H1 (cell line): ENCODE data around the gene ZNF407.

Source experiments
- BACH1 ChIP-seq: IDR thresholded peaks from 2 replicates; pipeline ENCODE4 v1.6.1; 2012; ENCODE audit warnings: low read length, improper control_type of control experiment
- BCL11A ChIP-seq, 2 experiments: IDR thresholded peaks; one replicate each; pipeline ENCODE4 v1.6.1; 2011; ENCODE audit warnings: low read depth in 2 of 2, low read length in 2 of 2, mild to moderate bottlenecking in 2 of 2
- CHD1 ChIP-seq: IDR thresholded peaks from 2 replicates; pipeline ENCODE4 v1.6.1; 2012; ENCODE audit warnings: low read depth, low read length, improper control_type of control experiment
- EP300 ChIP-seq, 2 experiments: IDR thresholded peaks; 1 replicate in 1 of 2; 2 replicates in 1 of 2; pipeline ENCODE4 v1.6.1; 2011 to 2012; ENCODE audit warnings: low read depth in 2 of 2, low read length in 2 of 2, mild to moderate bottlenecking in 2 of 2, borderline replicate concordance in 1 of 2, inconsistent platforms in 1 of 2, moderate library complexity in 1 of 2
- POLR2A ChIP-seq, 2 experiments: IDR thresholded peaks; 1 replicate in 1 of 2; 2 replicates in 1 of 2; pipeline ENCODE4 v1.6.1; 2011; ENCODE audit warnings: low read depth in 2 of 2, low read length in 2 of 2, mild to moderate bottlenecking in 2 of 2; ENCODE audit errors: control extremely low read depth in 1 of 2
- POLR2AphosphoS5 ChIP-seq: IDR thresholded peaks from 2 replicates; pipeline ENCODE4 v1.6.1; 2011; ENCODE audit warnings: low read depth, low read length
- RBBP5 ChIP-seq: IDR thresholded peaks from 2 replicates; pipeline ENCODE4 v1.7.1; 2012; ENCODE audit warnings: low read depth, mild to moderate bottlenecking, inconsistent platforms, low read length, moderate library complexity, borderline replicate concordance
- SP2 ChIP-seq: IDR thresholded peaks from 2 replicates; pipeline ENCODE4 v1.6.1; 2012; ENCODE audit warnings: mild to moderate bottlenecking, low read length, inconsistent platforms
- SRF ChIP-seq: IDR thresholded peaks from 2 replicates; pipeline ENCODE4 v1.6.1; 2011; ENCODE audit warnings: mild to moderate bottlenecking, low read depth, low read length, moderate library complexity
- TF ChIP-seq, protein P1 (sequence below), 3 experiments: IDR thresholded peaks; 1 replicate in 2 of 3; 2 replicates in 1 of 3; pipeline versions ENCODE4 v1.5.1 to v1.6.1; 2011; ENCODE audit warnings: low read length in 3 of 3, mild to moderate bottlenecking in 3 of 3, inconsistent platforms in 2 of 3, low read depth in 1 of 3, moderate library complexity in 1 of 3; ENCODE audit not compliant: insufficient read depth in 1 of 3; ENCODE audit errors: control extremely low read depth in 1 of 3

DNA sequence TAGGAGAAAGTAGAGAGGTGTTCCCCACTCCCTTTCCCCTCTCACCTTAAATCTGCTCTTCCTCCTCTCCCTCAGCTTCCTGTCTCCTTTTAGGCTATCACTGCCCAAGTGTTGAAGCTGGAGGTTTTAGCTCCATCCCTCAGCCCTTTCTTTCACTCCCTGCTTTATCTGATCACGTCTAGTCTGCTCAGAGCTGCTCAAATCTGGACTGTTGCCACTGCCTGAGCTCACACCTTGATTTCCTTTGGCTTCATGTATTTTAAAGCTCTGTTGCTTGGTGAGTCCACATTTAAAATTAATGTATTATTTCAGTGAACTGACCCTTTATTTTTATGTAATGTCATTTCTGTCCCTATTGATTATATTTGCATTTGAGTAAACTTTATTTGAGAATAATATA is 374.7 kb downstream of the ZNF407 start:
- TF ChIP-seq RBBP5 (no peak), BCL11A (IDR thresholded peaks at IDR 0.05; ENCODE audit: low read depth in 2 of 2, low read length in 2 of 2) (no peak), EP300 (IDR thresholded peaks at IDR 0.05; ENCODE audit: borderline replicate concordance in 1 of 2, low read depth in 2 of 2, low read length in 2 of 2) (no peak), SP2 (no peak), BACH1 (no peak), SRF (no peak), POLR2A (IDR thresholded peaks at IDR 0.05; ENCODE audit: control extremely low read depth in 1 of 2, low read depth in 2 of 2, low read length in 2 of 2) (no peak), POLR2AphosphoS5 (no peak), CHD1 (no peak)
- TF ChIP-seq, protein P1, sequence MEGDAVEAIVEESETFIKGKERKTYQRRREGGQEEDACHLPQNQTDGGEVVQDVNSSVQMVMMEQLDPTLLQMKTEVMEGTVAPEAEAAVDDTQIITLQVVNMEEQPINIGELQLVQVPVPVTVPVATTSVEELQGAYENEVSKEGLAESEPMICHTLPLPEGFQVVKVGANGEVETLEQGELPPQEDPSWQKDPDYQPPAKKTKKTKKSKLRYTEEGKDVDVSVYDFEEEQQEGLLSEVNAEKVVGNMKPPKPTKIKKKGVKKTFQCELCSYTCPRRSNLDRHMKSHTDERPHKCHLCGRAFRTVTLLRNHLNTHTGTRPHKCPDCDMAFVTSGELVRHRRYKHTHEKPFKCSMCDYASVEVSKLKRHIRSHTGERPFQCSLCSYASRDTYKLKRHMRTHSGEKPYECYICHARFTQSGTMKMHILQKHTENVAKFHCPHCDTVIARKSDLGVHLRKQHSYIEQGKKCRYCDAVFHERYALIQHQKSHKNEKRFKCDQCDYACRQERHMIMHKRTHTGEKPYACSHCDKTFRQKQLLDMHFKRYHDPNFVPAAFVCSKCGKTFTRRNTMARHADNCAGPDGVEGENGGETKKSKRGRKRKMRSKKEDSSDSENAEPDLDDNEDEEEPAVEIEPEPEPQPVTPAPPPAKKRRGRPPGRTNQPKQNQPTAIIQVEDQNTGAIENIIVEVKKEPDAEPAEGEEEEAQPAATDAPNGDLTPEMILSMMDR (IDR thresholded peaks at IDR 0.05; ENCODE audit: control extremely low read depth in 1 of 3, insufficient read depth in 1 of 3, low read depth in 1 of 3, low read length in 3 of 3), result no peak
